Neuronal stem cell (in vitro differentiated cells): ENCODE results near the gene AUTS2.

ENCODE experiments used
- DNase-seq: peaks from one replicate; pipeline ENCODE4 v3.0.0-alpha.2; 2013; ENCODE audit warnings: low spot score
- H2AFZ ChIP-seq: one replicate; pipeline ENCODE4 v1.6.1; 2013; ENCODE audit warnings: mild to moderate bottlenecking, low read length, inconsistent platforms
- H2AK5ac ChIP-seq: 2 replicates; pipeline ENCODE4 v1.6.1; 2013; ENCODE audit warnings: low read depth, mild to moderate bottlenecking, inconsistent platforms, low read length, moderate library complexity, mixed read lengths
- H2BK120ac ChIP-seq: 2 replicates; pipeline ENCODE4 v1.6.1; 2013; ENCODE audit warnings: low read depth, mild to moderate bottlenecking, inconsistent platforms, low read length, moderate library complexity, mixed read lengths
- H2BK12ac ChIP-seq: one replicate; pipeline ENCODE4 v1.6.1; 2013; ENCODE audit warnings: low read length, inconsistent platforms
- H2BK15ac ChIP-seq: 2 replicates; pipeline ENCODE4 v1.6.1; 2013; ENCODE audit warnings: mild to moderate bottlenecking, low read length, inconsistent platforms, mixed read lengths
- H2BK5ac ChIP-seq: one replicate; pipeline ENCODE4 v1.6.1; 2013; ENCODE audit warnings: inconsistent platforms, mild to moderate bottlenecking, low read length, moderate library complexity
- H3K14ac ChIP-seq: one replicate; pipeline ENCODE4 v1.6.1; 2013; ENCODE audit warnings: low read length, inconsistent platforms
- H3K18ac ChIP-seq: 2 replicates; pipeline ENCODE4 v1.6.1; 2013; ENCODE audit warnings: low read length, inconsistent platforms
- H3K23ac ChIP-seq: 2 replicates; pipeline ENCODE4 v1.6.1; 2013; ENCODE audit warnings: low read depth, mild to moderate bottlenecking, mixed read lengths, low read length, inconsistent platforms; ENCODE audit not compliant: poor library complexity
- H3K27ac ChIP-seq: replicated peaks from 3 replicates; pipeline ENCODE4 v1.5.1; 2013; ENCODE audit warnings: low read length, inconsistent platforms
- H3K27me3 ChIP-seq, 3 experiments: 2 replicates each; pipeline ENCODE4 v1.6.1; 2013; ENCODE audit warnings: low read length in 3 of 3, mild to moderate bottlenecking in 2 of 3, inconsistent platforms in 1 of 3, low read depth in 1 of 3, mixed read lengths in 1 of 3, moderate library complexity in 1 of 3; ENCODE audit not compliant: control insufficient read depth in 3 of 3, insufficient read depth in 3 of 3
- H3K36me3 ChIP-seq, 2 donors: replicated peaks in 1 of 2; 2 replicates each; pipeline ENCODE4 v1.6.1; 2013; ENCODE audit warnings: low read length in 2 of 2; ENCODE audit not compliant: control insufficient read depth in 2 of 2, insufficient read depth in 2 of 2
- H3K4ac ChIP-seq: 2 replicates; pipeline ENCODE4 v1.6.1; 2013; ENCODE audit warnings: inconsistent platforms, mild to moderate bottlenecking, low read length, moderate library complexity
- H3K4me1 ChIP-seq, 2 donors: 1 replicate in 1 of 2; 2 replicates in 1 of 2; pipeline ENCODE4 v1.6.1; 2013; ENCODE audit warnings: low read length in 2 of 2, low read depth in 1 of 2; ENCODE audit not compliant: control insufficient read depth in 2 of 2, insufficient read depth in 1 of 2
- H3K4me2 ChIP-seq: one replicate; pipeline ENCODE4 v1.6.1; 2013; ENCODE audit warnings: mild to moderate bottlenecking, low read length, inconsistent platforms; ENCODE audit not compliant: insufficient read depth, poor library complexity, severe bottlenecking
- H3K4me3 ChIP-seq, 2 donors: 2 replicates each; pipeline ENCODE4 v1.5.1; 2013; ENCODE audit warnings: low read length in 2 of 2, mild to moderate bottlenecking in 2 of 2, inconsistent platforms in 1 of 2, moderate library complexity in 1 of 2
- H3K79me1 ChIP-seq: one replicate; pipeline ENCODE4 v1.6.1; 2013; ENCODE audit warnings: low read depth, mild to moderate bottlenecking, inconsistent platforms, low read length, moderate library complexity
- H3K9ac ChIP-seq: one replicate; pipeline ENCODE4 v1.6.1; 2013; ENCODE audit warnings: mild to moderate bottlenecking, low read depth, low read length, inconsistent platforms; ENCODE audit not compliant: poor library complexity
- H3K9me3 ChIP-seq, 2 donors: replicated peaks in 1 of 2; 2 replicates each; pipeline versions ENCODE3 to v1.6.1; 2013; ENCODE audit warnings: low read length in 2 of 2, mild to moderate bottlenecking in 2 of 2, inconsistent platforms in 1 of 2, low read depth in 1 of 2, mixed read lengths in 1 of 2, moderate library complexity in 1 of 2; ENCODE audit not compliant: control insufficient read depth in 2 of 2, insufficient read depth in 1 of 2
- H4K8ac ChIP-seq: one replicate; pipeline ENCODE4 v1.6.1; 2013; ENCODE audit warnings: low read depth, mild to moderate bottlenecking, inconsistent platforms, low read length, moderate library complexity
- H4K91ac ChIP-seq: one replicate; pipeline ENCODE4 v1.6.1; 2013; ENCODE audit warnings: low read length, low read depth, mild to moderate bottlenecking, inconsistent platforms; ENCODE audit not compliant: poor library complexity
- WGBS, 2 donors: extraction: QIAGEN DNeasy Blood & Tissue Kit; methylation state at CpG; one replicate each; pipeline ENCODE4 v1.1.7; 2013; ENCODE audit warnings: missing lambda C conversion rate in 2 of 2, mixed read lengths in 1 of 2; ENCODE audit not compliant: insufficient read length in 2 of 2, insufficient replicate concordance in 1 of 2; ENCODE audit errors: extremely low coverage in 2 of 2; 5-methylcytosine and 5-hydroxymethylcytosine counted together

The AUTS2 gene

GRCh38 chr7:69632280-69632679 is 34.0 kb downstream of the AUTS2 start:
- Histone ChIP-seq H3K4me2 (no peak overlapping the region), H3K36me3 (no peaks in the 10 kb centered on the region), H3K79me1 (peaks cover 2% of the 10 kb centered on the region), H3K9ac (no peak overlapping the region), H3K27me3 (no peaks in the 10 kb centered on the region), H2BK5ac (no peak overlapping the region), H3K4me1 (peaks cover 6 to 10% of the 10 kb centered on the region in 2 donors), H3K23ac (no peak overlapping the region), H3K18ac (no peak overlapping the region), H4K8ac (no peak overlapping the region), H3K27ac (no peak overlapping the region), H2AK5ac (no peak overlapping the region), H2BK15ac (no peak overlapping the region), H2BK12ac (no peak overlapping the region), H3K9me3 (no peaks in the 10 kb centered on the region), H3K4ac (no peak overlapping the region), H3K14ac (no peak overlapping the region), H2AFZ (no peak overlapping the region), H3K4me3 (no peak overlapping the region), H4K91ac (no peak overlapping the region), H2BK120ac (no peak overlapping the region)
- DNase-seq, result no peak
- no CpG with 5 or more reads among the region's 3 CpGs for WGBS, 2 donors

- no peak overlapping the region for H2AFZ ChIP-seq
- H3K4me1 ChIP-seq, result peaks cover 6 to 10% of the 10 kb centered on the region in 2 donors
- H3K4me2 ChIP-seq, result no peak overlapping the region
- H3K9ac ChIP-seq, result no peak overlapping the region
- H3K4ac ChIP-seq, result no peak overlapping the region
- no peak overlapping the region for H2BK12ac ChIP-seq
- no peak overlapping the region for H3K27ac ChIP-seq
- H3K18ac ChIP-seq, result no peak overlapping the region
- H3K27me3 ChIP-seq, result no peaks in the 10 kb centered on the region
- no peak overlapping the region for H2BK120ac ChIP-seq
- H2AK5ac ChIP-seq, result no peak overlapping the region
- H4K91ac ChIP-seq, result no peak overlapping the region
- no peaks in the 10 kb centered on the region for H3K9me3 ChIP-seq
- H4K8ac ChIP-seq, result no peak overlapping the region
- H3K23ac ChIP-seq, result no peak overlapping the region
- peaks cover 2% of the 10 kb centered on the region for H3K79me1 ChIP-seq
- peaks cover 0 to 4% of the 10 kb centered on the region in 2 donors for H3K36me3 ChIP-seq
- no peak for DNase-seq
- no CpG with 5 or more reads among the region's 2 CpGs for WGBS, 2 donors
- no peak overlapping the region for H2BK15ac ChIP-seq
- no peak overlapping the region for H2BK5ac ChIP-seq
- H3K4me3 ChIP-seq, result no peak overlapping the region
- no peak overlapping the region for H3K14ac ChIP-seq
These were observed 35.0 kb downstream of the AUTS2 start for GRCh38 chr7:69633122-69633831.

GRCh38 chr7:69635555-69636185 is 37.4 kb downstream of the AUTS2 start:
- H3K14ac ChIP-seq, result no peak overlapping the region
- H3K79me1 ChIP-seq, result peaks cover 2% of the 10 kb centered on the region
- no peak overlapping the region for H2BK15ac ChIP-seq
- H3K9ac ChIP-seq, result no peak overlapping the region
- H3K27me3 ChIP-seq, result no peaks in the 10 kb centered on the region
- no peak overlapping the region for H2AK5ac ChIP-seq
- H3K4me3 ChIP-seq, result no peak overlapping the region
- H3K18ac ChIP-seq, result peak overlapping the region; percentile 35
- no CpG with 5 or more reads among the region's 4 CpGs for WGBS, 2 donors
- no peak overlapping the region for H3K23ac ChIP-seq
- no peak overlapping the region for H3K4me2 ChIP-seq
- H3K4me1 ChIP-seq, result peaks cover 4 to 13% of the 10 kb centered on the region in 2 donors
- no peak overlapping the region for H2BK5ac ChIP-seq
- DNase-seq, result no peak
- no peak overlapping the region for H4K8ac ChIP-seq
- H3K4ac ChIP-seq, result no peak overlapping the region
- H3K36me3 ChIP-seq, result peaks cover 0 to 4% of the 10 kb centered on the region in 2 donors
- no peak overlapping the region for H4K91ac ChIP-seq
- H3K27ac ChIP-seq, result no peak overlapping the region
- no peak overlapping the region for H2BK120ac ChIP-seq
- H2AFZ ChIP-seq, result no peak overlapping the region
- H2BK12ac ChIP-seq, result no peak overlapping the region
- H3K9me3 ChIP-seq, result no peaks in the 10 kb centered on the region

GRCh38 chr7:69638674-69639073 is 40.4 kb downstream of the AUTS2 start:
- no peak overlapping the region for H2BK120ac ChIP-seq
- no peak overlapping the region for H3K4me3 ChIP-seq
- H3K27me3 ChIP-seq, result no peaks in the 10 kb centered on the region
- no peak overlapping the region for H4K8ac ChIP-seq
- peaks cover 2% of the 10 kb centered on the region for H3K79me1 ChIP-seq
- no peak for DNase-seq
- H3K23ac ChIP-seq, result no peak overlapping the region
- no peak overlapping the region for H2BK15ac ChIP-seq
- H3K14ac ChIP-seq, result no peak overlapping the region
- no peak overlapping the region for H3K9ac ChIP-seq
- no peaks in the 10 kb centered on the region for H3K9me3 ChIP-seq
- no peak overlapping the region for H3K4me2 ChIP-seq
- H4K91ac ChIP-seq, result no peak overlapping the region
- no peak overlapping the region for H2BK12ac ChIP-seq
- H3K4ac ChIP-seq, result no peak overlapping the region
- H3K4me1 ChIP-seq, result peaks cover 12 to 16% of the 10 kb centered on the region in 2 donors
- no peak overlapping the region for H2BK5ac ChIP-seq
- H3K36me3 ChIP-seq, result peaks cover 0 to 4% of the 10 kb centered on the region in 2 donors
- no peak overlapping the region for H2AFZ ChIP-seq
- no peak overlapping the region for H3K27ac ChIP-seq
- no peak overlapping the region for H2AK5ac ChIP-seq
- no CpG with 5 or more reads among the region's 1 CpG for WGBS, 2 donors
- no peak overlapping the region for H3K18ac ChIP-seq
